HG03095 (cell line): Measurements from ENCODE around the gene GNG10.

Experiments used
- ATAC-seq: cut with Tn5 transposase; IDR thresholded peaks from one replicate; pipeline ENCODE4 v1.9.1; 2021; ENCODE audit warnings: moderate library complexity; ENCODE audit not compliant: unreplicated experiment

Gene GNG10

GRCh38 chr9:111715471-111715870 is 54.1 kb downstream of the GNG10 start:
- no peak for ATAC-seq

- ATAC-seq: no peak
Measured at GRCh38 chr9:111719541-111719940, 58.1 kb downstream of the GNG10 start.
